Chondrocyte (in vitro differentiated cells): ENCODE data around the gene RNF111. TPM values are rescaled to one million over a fixed set of nuclear protein-coding genes. Genes with fewer than 3 reads are reported as not detected.

Experiments used
- DNase-seq: peaks from one replicate; pipeline ENCODE4 v3.0.0; 2021; ENCODE audit warnings: mixed read lengths, low spot score
- H3K27ac Mint-ChIP-seq: one replicate; pipeline ENCODE4 v1.8.0; 2021; ENCODE audit warnings: mild to moderate bottlenecking, moderate library complexity, mixed read lengths; ENCODE audit not compliant: unreplicated experiment
- H3K27me3 Mint-ChIP-seq: 2 replicates; pipeline ENCODE4 v1.8.0; 2021; ENCODE audit warnings: low read depth, mixed read lengths
- H3K36me3 Mint-ChIP-seq: 2 replicates; pipeline ENCODE4 v1.8.0; 2021; ENCODE audit warnings: low read depth, mixed read lengths
- H3K4me1 Mint-ChIP-seq: 2 replicates; pipeline ENCODE4 v1.8.0; 2021; ENCODE audit warnings: low read depth, mild to moderate bottlenecking, mixed read lengths
- H3K4me3 Mint-ChIP-seq: one replicate; pipeline ENCODE4 v1.8.0; 2021; ENCODE audit warnings: mild to moderate bottlenecking, moderate library complexity, mixed read lengths; ENCODE audit not compliant: unreplicated experiment
- H3K9me3 Mint-ChIP-seq: 2 replicates; pipeline ENCODE4 v1.8.0; 2021; ENCODE audit warnings: low read depth, mixed read lengths
- total RNA-seq: library from RNA; stranded (reverse); gene quantifications from 3 replicates; pipeline ENCODE4 v1.2.1, GENCODE V29; 2021
- TF ChIP-seq, protein P1 (sequence below): fragments of 200-600 bp; sonication (generic); IDR thresholded peaks from 2 replicates; pipeline ENCODE4 v1.5.0; 2021; ENCODE audit warnings: antibody characterized with exemption, mild to moderate bottlenecking, moderate library complexity

RNF111 gene
- total RNA-seq, 1 donor from 2014 or later = 27.1 TPM

DNA sequence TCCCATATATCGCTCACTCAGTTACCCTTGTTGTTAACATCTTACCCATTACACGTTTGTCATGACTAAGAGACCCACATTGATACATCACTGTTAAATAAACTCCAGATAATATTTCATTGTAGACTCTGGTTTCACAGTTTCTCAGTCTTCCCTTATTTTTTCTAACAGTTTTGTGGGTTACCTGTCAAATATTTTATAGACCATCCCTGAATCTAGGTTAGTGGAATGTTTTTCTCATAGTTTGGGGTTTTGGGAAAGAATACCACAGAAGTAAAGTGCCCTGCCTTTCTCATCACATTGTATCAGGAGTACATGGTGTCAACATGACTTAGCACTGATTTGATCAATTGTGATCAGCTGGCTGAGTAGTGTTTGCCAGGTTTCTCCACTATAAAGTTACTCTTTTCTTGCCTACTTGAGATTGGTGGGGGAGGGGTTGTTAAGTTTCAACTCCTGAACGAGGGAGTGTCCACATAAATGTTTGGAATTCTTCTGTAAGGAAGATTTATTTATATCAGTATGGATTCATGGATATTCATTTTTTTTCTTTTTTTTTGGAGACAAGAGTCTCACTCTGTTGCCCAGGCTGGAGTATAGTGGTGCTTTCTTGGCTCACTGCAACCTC, 25.9 kb downstream of the RNF111 start:
- Mint-ChIP-seq H3K4me3 (no peak overlapping the region), H3K27ac (peak overlapping the region; percentile 22), H3K4me1 (peaks cover 23% of the 10 kb centered on the region), H3K27me3 (no peaks in the 10 kb centered on the region), H3K9me3 (no peaks in the 10 kb centered on the region), H3K36me3 (no peaks in the 10 kb centered on the region)
- no peak for DNase-seq
- TF ChIP-seq, protein P1, sequence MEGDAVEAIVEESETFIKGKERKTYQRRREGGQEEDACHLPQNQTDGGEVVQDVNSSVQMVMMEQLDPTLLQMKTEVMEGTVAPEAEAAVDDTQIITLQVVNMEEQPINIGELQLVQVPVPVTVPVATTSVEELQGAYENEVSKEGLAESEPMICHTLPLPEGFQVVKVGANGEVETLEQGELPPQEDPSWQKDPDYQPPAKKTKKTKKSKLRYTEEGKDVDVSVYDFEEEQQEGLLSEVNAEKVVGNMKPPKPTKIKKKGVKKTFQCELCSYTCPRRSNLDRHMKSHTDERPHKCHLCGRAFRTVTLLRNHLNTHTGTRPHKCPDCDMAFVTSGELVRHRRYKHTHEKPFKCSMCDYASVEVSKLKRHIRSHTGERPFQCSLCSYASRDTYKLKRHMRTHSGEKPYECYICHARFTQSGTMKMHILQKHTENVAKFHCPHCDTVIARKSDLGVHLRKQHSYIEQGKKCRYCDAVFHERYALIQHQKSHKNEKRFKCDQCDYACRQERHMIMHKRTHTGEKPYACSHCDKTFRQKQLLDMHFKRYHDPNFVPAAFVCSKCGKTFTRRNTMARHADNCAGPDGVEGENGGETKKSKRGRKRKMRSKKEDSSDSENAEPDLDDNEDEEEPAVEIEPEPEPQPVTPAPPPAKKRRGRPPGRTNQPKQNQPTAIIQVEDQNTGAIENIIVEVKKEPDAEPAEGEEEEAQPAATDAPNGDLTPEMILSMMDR = no peak

DNA sequence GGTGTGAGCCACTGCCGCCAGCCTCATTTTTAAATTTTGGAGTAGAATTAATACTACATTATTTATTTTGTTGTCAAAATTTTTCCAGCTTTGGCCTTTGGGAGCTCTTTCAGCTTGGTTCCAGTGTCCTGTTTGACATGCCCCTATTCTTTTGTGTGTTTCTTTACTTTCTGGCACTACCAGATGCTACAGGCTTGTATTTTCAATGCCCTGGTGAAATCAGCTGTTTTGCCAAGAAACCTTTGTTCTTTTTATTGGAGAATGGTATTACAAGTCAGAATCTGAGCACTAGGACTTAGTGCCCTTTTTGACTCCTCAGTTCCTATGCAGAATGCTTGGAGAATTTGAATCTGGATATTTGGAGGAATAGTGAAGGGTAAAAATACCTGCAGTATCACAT, 26.6 kb downstream of the RNF111 start:
- TF ChIP-seq, protein P1 = no peak
- DNase-seq = no peak
- peak overlapping the region; percentile 22 for H3K27ac Mint-ChIP-seq
- no peaks in the 10 kb centered on the region for H3K36me3 Mint-ChIP-seq
- H3K9me3 Mint-ChIP-seq = no peaks in the 10 kb centered on the region
- no peak overlapping the region for H3K4me3 Mint-ChIP-seq
- no peaks in the 10 kb centered on the region for H3K27me3 Mint-ChIP-seq
- peaks cover 22% of the 10 kb centered on the region for H3K4me1 Mint-ChIP-seq

DNA sequence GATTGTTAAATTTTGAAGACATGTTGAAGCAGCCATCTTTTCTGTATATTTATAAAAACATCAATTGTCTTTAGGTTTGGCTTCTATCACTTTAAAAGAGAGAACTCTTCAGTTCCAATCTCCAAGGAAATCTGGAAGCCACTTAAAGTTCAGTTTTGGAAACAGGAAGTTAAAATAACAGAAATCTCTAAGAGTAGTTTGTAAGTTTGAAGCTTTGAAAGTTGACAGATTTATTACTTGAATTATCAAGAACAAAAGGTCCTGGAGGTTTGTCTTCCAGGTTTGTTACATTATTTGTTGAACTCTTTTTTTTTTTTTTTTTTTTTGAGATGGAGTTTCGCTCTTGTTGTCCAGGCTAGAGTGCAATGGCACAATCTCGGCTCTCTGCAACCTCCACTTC, 30.0 kb downstream of the RNF111 start:
- DNase-seq = no peak
- Mint-ChIP-seq H3K27me3 (no peaks in the 10 kb centered on the region), H3K27ac (no peak overlapping the region), H3K9me3 (no peaks in the 10 kb centered on the region), H3K4me3 (no peak overlapping the region), H3K36me3 (no peaks in the 10 kb centered on the region), H3K4me1 (peaks cover 25% of the 10 kb centered on the region)
- TF ChIP-seq, protein P1 = no peak

DNA sequence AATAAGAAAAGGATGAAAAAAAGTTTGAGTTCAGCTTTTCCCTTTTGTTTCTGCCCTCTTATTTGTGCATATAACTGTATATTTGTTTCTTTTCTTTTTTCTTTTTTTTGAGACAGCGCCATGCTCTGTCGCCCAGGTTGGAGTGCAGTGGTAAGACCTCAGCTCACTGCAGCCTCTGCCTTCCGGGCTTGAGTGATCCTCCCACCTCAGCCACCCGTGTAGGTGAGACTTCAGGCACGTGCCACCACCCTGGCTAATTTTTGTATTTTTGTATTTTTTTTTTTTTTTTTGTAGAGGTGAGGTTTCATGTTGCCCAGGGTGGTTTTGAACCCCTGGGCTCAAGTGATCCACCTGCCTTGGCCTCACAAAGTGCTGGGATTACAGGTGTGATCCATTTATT, 31.4 kb downstream of the RNF111 start:
- H3K36me3 Mint-ChIP-seq = no peaks in the 10 kb centered on the region
- H3K9me3 Mint-ChIP-seq = no peaks in the 10 kb centered on the region
- no peaks in the 10 kb centered on the region for H3K27me3 Mint-ChIP-seq
- no peak for DNase-seq
- no peak overlapping the region for H3K4me3 Mint-ChIP-seq
- H3K27ac Mint-ChIP-seq = no peak overlapping the region
- peaks cover 15% of the 10 kb centered on the region for H3K4me1 Mint-ChIP-seq
- TF ChIP-seq, protein P1 = no peak

DNA sequence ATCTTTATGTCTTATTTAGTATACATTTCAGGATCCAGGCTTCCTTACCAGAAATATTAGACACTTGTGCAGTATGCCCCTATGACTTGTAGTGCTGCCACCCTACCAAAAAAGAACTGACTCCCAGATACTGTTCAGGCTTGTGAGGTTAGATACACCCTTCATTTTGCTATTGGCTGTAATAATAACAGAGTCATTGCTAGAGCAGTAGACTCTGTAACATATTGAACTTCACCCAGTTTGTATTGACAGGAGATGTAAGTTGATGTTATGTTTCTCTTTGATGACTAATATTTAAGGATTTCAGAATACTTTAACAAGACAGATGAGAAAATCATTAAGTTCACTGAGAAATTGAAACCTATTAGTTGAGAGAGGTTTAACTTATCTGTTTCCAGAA, 32.9 kb downstream of the RNF111 start:
- TF ChIP-seq, protein P1 = no peak
- peaks cover 4% of the 10 kb centered on the region for H3K36me3 Mint-ChIP-seq
- H3K27ac Mint-ChIP-seq = no peak overlapping the region
- H3K4me3 Mint-ChIP-seq = no peak overlapping the region
- no peaks in the 10 kb centered on the region for H3K9me3 Mint-ChIP-seq
- no peak for DNase-seq
- peaks cover 4% of the 10 kb centered on the region for H3K4me1 Mint-ChIP-seq
- no peaks in the 10 kb centered on the region for H3K27me3 Mint-ChIP-seq
